ENCODE data around the gene LNPEP. TPM values are rescaled to one million over a fixed set of nuclear protein-coding genes. Genes with fewer than 3 reads are reported as not detected.

Gene LNPEP
- total RNA-seq, 6 experiments from 2014 or later: 20.2 to 23.9 (median 22.6) TPM

DNA sequence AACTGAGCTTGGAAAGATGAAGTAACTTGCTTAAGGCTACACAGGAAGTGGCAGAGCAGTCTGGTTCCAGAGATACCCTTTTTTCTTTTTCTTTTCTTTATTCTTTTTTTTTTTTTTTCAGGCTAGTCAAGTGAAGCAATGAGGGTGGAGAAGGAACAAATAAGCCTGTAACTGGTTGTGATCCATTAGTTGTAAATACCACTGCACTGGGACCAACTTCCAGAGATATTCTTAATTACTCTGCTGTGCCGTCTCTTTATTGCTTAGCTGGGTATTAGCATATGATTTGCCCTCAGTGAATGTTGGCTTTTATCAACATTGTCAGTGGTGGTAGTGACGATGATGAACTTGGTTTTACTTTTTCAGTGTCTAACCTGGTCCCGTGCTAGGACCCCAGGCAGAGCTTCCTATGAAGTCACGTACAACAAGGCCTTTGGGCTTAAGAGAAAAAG lies 26.7 kb downstream of the LNPEP start:
- H3K27me3 Mint-ChIP-seq (ENCODE audit: insufficient read depth): no peaks in the 10 kb centered on the region
- peaks cover 45% of the 10 kb centered on the region for H3K4me1 Mint-ChIP-seq (ENCODE audit: low read depth)

DNA sequence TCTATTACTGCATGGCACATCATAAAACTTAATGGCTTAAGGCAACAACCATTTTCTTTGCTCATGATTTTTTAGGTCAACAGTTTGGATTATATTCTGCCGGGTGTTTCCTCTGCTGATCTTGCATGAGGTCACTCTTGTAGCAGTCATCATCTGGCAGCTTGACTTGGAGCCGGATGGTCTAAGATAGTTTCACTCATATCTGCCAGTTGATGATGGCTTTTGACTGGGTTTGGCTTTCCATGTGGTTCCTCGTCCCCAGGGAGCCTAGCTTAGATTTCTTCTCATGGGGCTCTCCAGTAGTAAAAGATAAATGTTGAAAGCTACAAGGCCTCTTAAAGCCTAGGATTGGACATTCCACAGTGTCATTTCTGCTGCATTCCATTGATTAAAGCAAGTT lies 27.4 kb downstream of the LNPEP start:
- H3K4me1 Mint-ChIP-seq (ENCODE audit: low read depth): peaks cover 45% of the 10 kb centered on the region
- H3K4me3 Mint-ChIP-seq: peak overlapping the region; percentile 60; the same call in 1 of the 2 replicates
- DNase-seq: peak; percentile 67

More for the DNA sequence above, 26.7 kb downstream of the LNPEP start:
- no peak for DNase-seq
- peaks cover 10% of the 10 kb centered on the region; the same call in 1 of the 2 replicates for H3K36me3 Mint-ChIP-seq (ENCODE audit: low read depth)
- peak overlapping the region; percentile 87 for H3K27ac Mint-ChIP-seq
- no peak for TF ChIP-seq CTCF (IDR thresholded peaks at IDR 0.05)
- peak overlapping the region; percentile 60; the same call in 1 of the 2 replicates for H3K4me3 Mint-ChIP-seq
- H3K9me3 Mint-ChIP-seq: no peaks in the 10 kb centered on the region

GRCh38 chr5:96966801-96967200 lies 30.9 kb downstream of the LNPEP start:
- Mint-ChIP-seq H3K36me3 (ENCODE audit: low read depth) (peaks cover 5% of the 10 kb centered on the region; the same call in 1 of the 2 replicates), H3K9me3 (no peaks in the 10 kb centered on the region), H3K4me1 (ENCODE audit: low read depth) (peaks cover 48% of the 10 kb centered on the region), H3K27me3 (ENCODE audit: insufficient read depth) (no peaks in the 10 kb centered on the region), H3K4me3 (no peak overlapping the region), H3K27ac (no peak overlapping the region)
- no peak for DNase-seq
- TF ChIP-seq CTCF (IDR thresholded peaks at IDR 0.05): no peak

More for the DNA sequence above, 27.4 kb downstream of the LNPEP start:
- Mint-ChIP-seq H3K9me3 (no peaks in the 10 kb centered on the region), H3K27me3 (ENCODE audit: insufficient read depth) (no peaks in the 10 kb centered on the region), H3K36me3 (ENCODE audit: low read depth) (peaks cover 10% of the 10 kb centered on the region; the same call in 1 of the 2 replicates), H3K27ac (peak overlapping the region; percentile 87)
- no peak for TF ChIP-seq CTCF (IDR thresholded peaks at IDR 0.05)

- peaks cover 5% of the 10 kb centered on the region; the same call in 1 of the 2 replicates for H3K36me3 Mint-ChIP-seq (ENCODE audit: low read depth)
- no peak overlapping the region for H3K4me3 Mint-ChIP-seq
- TF ChIP-seq CTCF (IDR thresholded peaks at IDR 0.05): no peak
- H3K9me3 Mint-ChIP-seq: no peaks in the 10 kb centered on the region
- H3K27ac Mint-ChIP-seq: no peak overlapping the region; the same call in 1 of the 2 replicates
- H3K4me1 Mint-ChIP-seq (ENCODE audit: low read depth): peaks cover 45% of the 10 kb centered on the region
- H3K27me3 Mint-ChIP-seq (ENCODE audit: insufficient read depth): no peaks in the 10 kb centered on the region
- DNase-seq: no peak
Observed at GRCh38 chr5:96967400-96967799, 31.5 kb downstream of the LNPEP start.

DNA sequence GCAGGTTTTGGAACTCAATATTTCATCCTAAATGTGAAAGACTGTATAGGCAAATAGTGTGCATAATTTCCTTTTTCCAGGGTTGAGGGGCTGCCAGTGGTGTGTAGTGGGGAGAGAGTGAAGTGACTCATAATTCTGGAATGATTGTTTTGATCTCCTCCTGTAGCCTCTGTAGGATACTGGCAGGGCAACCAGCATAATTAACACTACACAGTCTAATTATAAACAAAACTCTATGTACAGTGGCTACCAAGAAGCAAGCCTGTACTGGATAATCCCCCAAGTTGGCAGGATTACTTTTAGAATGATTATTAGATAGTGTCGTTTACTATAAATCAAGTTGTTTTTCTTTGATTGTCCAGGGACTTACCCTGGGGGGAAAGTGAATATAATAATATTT lies 32.2 kb downstream of the LNPEP start:
- Mint-ChIP-seq H3K4me3 (no peak overlapping the region), H3K9me3 (no peaks in the 10 kb centered on the region), H3K27me3 (ENCODE audit: insufficient read depth) (no peaks in the 10 kb centered on the region), H3K36me3 (ENCODE audit: low read depth) (peaks cover 5% of the 10 kb centered on the region; the same call in 1 of the 2 replicates), H3K4me1 (ENCODE audit: low read depth) (peaks cover 45% of the 10 kb centered on the region), H3K27ac (no peak overlapping the region)
- no peak for TF ChIP-seq CTCF (IDR thresholded peaks at IDR 0.05)
- peak; percentile 9 for DNase-seq

Data from HFFc6 (cell line).